H1 (cell line): ENCODE measurements around the gene TPSG1. TPM values are rescaled to one million over a fixed set of nuclear protein-coding genes. Genes with fewer than 3 reads are reported as not detected.

Experiments used
- CTCF ChIA-PET: fragments of 300-600 bp; sonication (Branson Sonifier 250); formaldehyde crosslinking; loops from one replicate; lab custom pipeline; 2021; ENCODE audit not compliant: partially characterized antibody; lab: Charles Lee
- POLR2A ChIA-PET: fragments of 300-600 bp; sonication (Branson Sonifier 250); formaldehyde crosslinking; loops from one replicate; lab custom pipeline; 2021; ENCODE audit warnings: inconsistent platforms; ENCODE audit not compliant: partially characterized antibody; lab: Charles Lee
- DNase-seq, 2 experiments: peaks; one replicate each; pipeline versions ENCODE4 v3.0.0 to v3.0.0-alpha.2; 2010 to 2022; ENCODE audit warnings: low spot score in 2 of 2, low read depth in 1 of 2, mixed read lengths in 1 of 2
- FAIRE-seq: peaks from 2 replicates; lab custom pipeline; 2011; peaks lifted over from hg19 to GRCh38; lab: Jason Lieb, UNC
- H2AFZ ChIP-seq: 2 replicates; pipeline ENCODE4 v1.8.1; 2012; ENCODE audit warnings: low read length, inconsistent platforms
- H2AK5ac ChIP-seq: 2 replicates; pipeline ENCODE4 v1.6.1; 2013; ENCODE audit warnings: low read depth, low read length
- H2BK120ac ChIP-seq: replicated peaks from 2 replicates; pipeline ENCODE3; 2013; ENCODE audit warnings: low read depth, low read length, inconsistent platforms
- H2BK12ac ChIP-seq: 2 replicates; pipeline ENCODE4 v1.6.1; 2013; ENCODE audit warnings: low read depth, low read length
- H2BK15ac ChIP-seq: 2 replicates; pipeline ENCODE4 v1.6.1; 2013; ENCODE audit warnings: low read length
- H2BK20ac ChIP-seq: 2 replicates; pipeline ENCODE4 v1.6.1; 2013; ENCODE audit warnings: low read length
- H2BK5ac ChIP-seq: 2 replicates; pipeline ENCODE4 v1.6.1; 2013; ENCODE audit warnings: low read depth, low read length
- H3K14ac ChIP-seq: 2 replicates; pipeline ENCODE4 v1.6.1; 2013; ENCODE audit warnings: inconsistent platforms; ENCODE audit not compliant: insufficient read length
- H3K18ac ChIP-seq: 2 replicates; pipeline ENCODE4 v1.6.1; 2013; ENCODE audit warnings: low read length; ENCODE audit errors: extremely low read depth
- H3K23ac ChIP-seq: 2 replicates; pipeline ENCODE4 v1.6.1; 2013; ENCODE audit warnings: inconsistent platforms; ENCODE audit not compliant: insufficient read length
- H3K23me2 ChIP-seq: 2 replicates; pipeline ENCODE4 v1.6.1; 2013; ENCODE audit warnings: low read depth, low read length
- H3K27ac ChIP-seq: 2 replicates; pipeline ENCODE4 v1.6.1; 2011; ENCODE audit warnings: low read depth, low read length, inconsistent platforms
- H3K27me3 ChIP-seq, 4 experiments: replicated peaks in 1 of 4; 1 replicate in 1 of 4; 2 replicates in 3 of 4; pipeline versions ENCODE4 v1.6.1 to v1.8.1; 2011 to 2013; ENCODE audit warnings: low read length in 3 of 4, mild to moderate bottlenecking in 3 of 4, inconsistent platforms in 2 of 4, mixed read lengths in 2 of 4, moderate library complexity in 1 of 4; ENCODE audit not compliant: control insufficient read depth in 3 of 4, insufficient read depth in 3 of 4; ENCODE audit errors: extremely low read depth in 1 of 4
- H3K36me3 ChIP-seq, 4 experiments: 2 replicates each; pipeline versions ENCODE4 v1.6.1 to v1.8.1; 2011 to 2013; ENCODE audit warnings: mild to moderate bottlenecking in 4 of 4, low read length in 3 of 4, moderate library complexity in 2 of 4, control low read depth in 1 of 4, inconsistent platforms in 1 of 4; ENCODE audit not compliant: insufficient read depth in 4 of 4, control insufficient read depth in 2 of 4
- H3K4ac ChIP-seq: replicated peaks from 2 replicates; pipeline ENCODE3; 2013; ENCODE audit warnings: low read length, low read depth, mixed read lengths, inconsistent platforms; ENCODE audit not compliant: insufficient read length
- H3K4me1 ChIP-seq, 4 experiments: replicated peaks in 1 of 4; 1 replicate in 1 of 4; 2 replicates in 3 of 4; pipeline versions ENCODE4 v1.6.1 to v1.8.1; 2011 to 2013; ENCODE audit warnings: low read length in 3 of 4, inconsistent platforms in 2 of 4, mixed read lengths in 1 of 4; ENCODE audit not compliant: insufficient read depth in 4 of 4, control insufficient read depth in 3 of 4
- H3K4me2 ChIP-seq, 2 experiments: 2 replicates each; pipeline versions ENCODE4 v1.6.1 to v1.8.1; 2011 to 2013; ENCODE audit warnings: low read depth in 2 of 2, low read length in 2 of 2, control low read depth in 1 of 2, inconsistent platforms in 1 of 2, mild to moderate bottlenecking in 1 of 2; ENCODE audit not compliant: insufficient read depth in 1 of 2
- H3K4me3 ChIP-seq, 4 experiments: fragments of 200-600, 300-600 bp in 1 of 4; sonication (generic), shearing (Covaris generic), sonication (Bioruptor Twin) in 1 of 4; 2 replicates each; pipeline versions ENCODE4 v1.5.1 to v1.8.1; 2011 to 2016; ENCODE audit warnings: low read length in 4 of 4, low read depth in 3 of 4, control low read depth in 2 of 4, inconsistent platforms in 2 of 4, mild to moderate bottlenecking in 2 of 4, mixed read lengths in 1 of 4, moderate library complexity in 1 of 4; ENCODE audit not compliant: insufficient read depth in 2 of 4; ENCODE audit errors: extremely low read depth in 1 of 4
- H3K56ac ChIP-seq: replicated peaks from 2 replicates; pipeline ENCODE3; 2013; ENCODE audit warnings: low read depth, mild to moderate bottlenecking, mixed read lengths, low read length, inconsistent platforms; ENCODE audit not compliant: insufficient read length
- H3K79me1 ChIP-seq: 2 replicates; pipeline ENCODE4 v1.6.1; 2013; ENCODE audit warnings: low read depth, low read length, control low read depth
- H3K79me2 ChIP-seq, 2 experiments: 2 replicates each; pipeline versions ENCODE4 v1.6.1 to v1.8.1; 2012 to 2013; ENCODE audit warnings: low read length in 2 of 2, mild to moderate bottlenecking in 2 of 2, inconsistent platforms in 1 of 2; ENCODE audit not compliant: insufficient read depth in 2 of 2, control insufficient read depth in 1 of 2
- H3K9ac ChIP-seq, 4 experiments: replicated peaks in 1 of 4; 1 replicate in 1 of 4; 2 replicates in 3 of 4; pipeline versions ENCODE4 v1.6.1 to v1.8.1; 2011 to 2013; ENCODE audit warnings: low read depth in 3 of 4, low read length in 3 of 4, control low read depth in 2 of 4, mild to moderate bottlenecking in 2 of 4, moderate library complexity in 2 of 4, inconsistent platforms in 1 of 4; ENCODE audit errors: extremely low read depth in 1 of 4
- H3K9me3 ChIP-seq, 2 experiments: 2 replicates each; pipeline versions ENCODE4 v1.6.1 to v1.8.1; 2012 to 2013; ENCODE audit warnings: mild to moderate bottlenecking in 2 of 2, moderate library complexity in 2 of 2, control low read depth in 1 of 2, inconsistent platforms in 1 of 2, low read depth in 1 of 2, low read length in 1 of 2, mixed read lengths in 1 of 2; ENCODE audit not compliant: insufficient read depth in 2 of 2
- H4K20me1 ChIP-seq, 2 experiments: replicated peaks in 1 of 2; 2 replicates each; pipeline versions ENCODE3 to v1.8.1; 2011 to 2013; ENCODE audit warnings: inconsistent platforms in 2 of 2, low read length in 2 of 2, mild to moderate bottlenecking in 1 of 2; ENCODE audit not compliant: insufficient read depth in 2 of 2, control insufficient read depth in 1 of 2
- H4K5ac ChIP-seq: 2 replicates; pipeline ENCODE4 v1.6.1; 2013; ENCODE audit warnings: low read length, low read depth, mixed read lengths, inconsistent platforms; ENCODE audit not compliant: insufficient read length
- H4K8ac ChIP-seq: 2 replicates; pipeline ENCODE4 v1.8.0; 2013; ENCODE audit warnings: mild to moderate bottlenecking, moderate library complexity, low read length, inconsistent platforms; ENCODE audit not compliant: insufficient read depth; ENCODE audit errors: extremely low read depth
- H4K91ac ChIP-seq: replicated peaks from 2 replicates; pipeline ENCODE3; 2013; ENCODE audit warnings: low read length, mixed read lengths, inconsistent platforms; ENCODE audit not compliant: insufficient read length
- ASH2L ChIP-seq: fragments of 200-600, 300-600 bp; sonication (generic); IDR thresholded peaks from one replicate; pipeline ENCODE4 v1.7.1; 2017; ENCODE audit warnings: low read length
- CBX8 ChIP-seq: fragments of 300-800, 300-1000 bp; sonication (generic); IDR thresholded peaks from 2 replicates; pipeline ENCODE4 v1.7.1; 2016; ENCODE audit warnings: low read depth, low read length, borderline replicate concordance
- EGR1 ChIP-seq: IDR thresholded peaks from 2 replicates; pipeline ENCODE4 v1.6.1; 2011; ENCODE audit warnings: low read depth, low read length, borderline replicate concordance
- EZH2 ChIP-seq: fragments of 200-600 bp; sonication (generic); IDR thresholded peaks from 2 replicates; pipeline ENCODE4 v1.7.1; 2012; ENCODE audit warnings: low read depth, mild to moderate bottlenecking, moderate library complexity, low read length, inconsistent platforms; ENCODE audit not compliant: severe bottlenecking
- FOSL1 ChIP-seq: IDR thresholded peaks from 2 replicates; pipeline ENCODE4 v1.6.1; 2011; ENCODE audit warnings: mild to moderate bottlenecking, low read depth, low read length, moderate library complexity; ENCODE audit not compliant: insufficient read depth
- HDAC2 ChIP-seq, 2 experiments: fragments of 300-600 bp in 1 of 2; sonication (generic) in 1 of 2; IDR thresholded peaks; 2 replicates each; pipeline ENCODE4 v1.6.1; 2011 to 2012; ENCODE audit warnings: low read depth in 2 of 2, low read length in 2 of 2, mild to moderate bottlenecking in 2 of 2, moderate library complexity in 2 of 2, borderline replicate concordance in 1 of 2, inconsistent platforms in 1 of 2
- HDAC6 ChIP-seq: IDR thresholded peaks from one replicate; pipeline ENCODE4 v1.7.1; 2012; ENCODE audit warnings: low read depth, mild to moderate bottlenecking, inconsistent platforms, low read length, moderate library complexity
- JUN ChIP-seq: IDR thresholded peaks from 2 replicates; pipeline ENCODE4 v1.6.1; 2011; ENCODE audit warnings: low read depth, mild to moderate bottlenecking, improper control_type of control experiment, low read length
- MAX ChIP-seq: IDR thresholded peaks from 2 replicates; pipeline ENCODE4 v1.6.1; 2012; ENCODE audit warnings: inconsistent platforms
- POLR2AphosphoS5 ChIP-seq: IDR thresholded peaks from 2 replicates; pipeline ENCODE4 v1.6.1; 2011; ENCODE audit warnings: low read depth, low read length
- SIRT6 ChIP-seq: IDR thresholded peaks from one replicate; pipeline ENCODE4 v1.7.1; 2012; ENCODE audit warnings: low read length, inconsistent platforms
- TAF1 ChIP-seq: IDR thresholded peaks from 2 replicates; pipeline ENCODE4 v1.6.1; 2011; ENCODE audit warnings: mild to moderate bottlenecking, low read depth, low read length
- TAF7 ChIP-seq: optimal IDR thresholded peaks from 2 replicates; pipeline ENCODE3; 2011; ENCODE audit warnings: low read depth, mild to moderate bottlenecking, inconsistent platforms, low read length, moderate library complexity, borderline replicate concordance
- ZNF274 ChIP-seq: IDR thresholded peaks from 2 replicates; pipeline ENCODE4 v1.7.0; 2012; ENCODE audit warnings: low read length, borderline replicate concordance; ENCODE audit errors: extremely low read depth
- WGBS, 2 experiments: shearing (Covaris generic) in 1 of 2; methylation state at CpG; one replicate each; pipeline versions ENCODE4 v1.1.6 to v1.1.7; 2013 to 2015; ENCODE audit warnings: low lambda C conversion rate in 2 of 2, mixed read lengths in 2 of 2, inconsistent platforms in 1 of 2, low coverage in 1 of 2, missing lambda C conversion rate in 1 of 2; ENCODE audit not compliant: insufficient replicate concordance in 2 of 2, insufficient coverage in 1 of 2, insufficient read length in 1 of 2; ENCODE audit errors: extremely low coverage in 1 of 2, missing lambda C conversion rate in 1 of 2; 5-methylcytosine and 5-hydroxymethylcytosine counted together
- polyA plus RNA-seq, 7 experiments: library from polyadenylated mRNA; depleted of rRNA in 3 of 7; stranded (reverse) in 5 of 7; unstranded in 2 of 7; fragments of >200 nt in 5 of 7; fragments of 200-250 nt in 2 of 7; gene quantifications; 1 replicate in 5 of 7; 2 replicates in 1 of 7; 4 replicates in 1 of 7; pipeline versions ENCODE4 v1.2.1 to v1.2.3, GENCODE V29; 2011 to 2013; ENCODE audit warnings: missing spikeins in 2 of 7, mixed read lengths in 2 of 7
- total RNA-seq: library from RNA; stranded (reverse); fragmentation: NEBNext Ultra II Directional; extraction: Animal tissue kit (Norgen Biotek cat#: 25700); gene quantifications from 2 replicates; pipeline ENCODE4 v1.2.1, GENCODE V29; 2021

TPSG1 gene
- total and polyA plus RNA-seq, 2 of the 8 experiments (the other 6 are each of a cell fraction or from before 2014, with no cell fraction given) = not detected

GRCh38 chr16:1273816-1274215 lies 48.7 kb upstream of the TPSG1 start:
- DNase-seq (no peak), FAIRE-seq (no peak)
- no peak overlapping the region for H3K56ac ChIP-seq
- H4K8ac ChIP-seq = no peak overlapping the region
- peaks cover 0 to 8% (median 6%) of the 10 kb centered on the region in 4 experiments; a peak in 5 of 7 replicates for H3K4me1 ChIP-seq
- H4K91ac ChIP-seq = no peak overlapping the region
- H2AK5ac ChIP-seq = no peak overlapping the region
- no peak overlapping the region for H3K18ac ChIP-seq
- peaks cover 3% of the 10 kb centered on the region; the same call in 1 of the 2 replicates for H3K23me2 ChIP-seq
- H2BK20ac ChIP-seq = no peak overlapping the region
- H3K4me3 ChIP-seq = no peak overlapping the region
- H3K9ac ChIP-seq = no peak overlapping the region
- no peak overlapping the region for H2AFZ ChIP-seq
- H3K4me2 ChIP-seq = no peak overlapping the region
- H3K23ac ChIP-seq = no peak overlapping the region
- H2BK5ac ChIP-seq = no peak overlapping the region
- H2BK12ac ChIP-seq = no peak overlapping the region
- CTCF ChIA-PET = interaction anchor here (0.6 to 1.6 kb wide), 5 partner anchors 10 to 672 kb away, joined by 3 to 7 read pairs (median 3); no protein-coding TSS in a partner anchor
- no peaks in the 10 kb centered on the region for H3K36me3 ChIP-seq
- H3K9me3 ChIP-seq = no peaks in the 10 kb centered on the region
- H3K27ac ChIP-seq = no peak overlapping the region
- H2BK120ac ChIP-seq = no peak overlapping the region
- no peak overlapping the region for H4K5ac ChIP-seq
- H4K20me1 ChIP-seq = peaks cover 0 to 2% of the 10 kb centered on the region in 2 experiments
- 85% methylated on average over 15 of the region's 15 CpGs; no CpG with 5 or more reads in 1 of the 2 experiments for WGBS, 2 experiments
- no peaks in the 10 kb centered on the region for H3K27me3 ChIP-seq
- no peak overlapping the region for H3K14ac ChIP-seq
- POLR2A ChIA-PET = interaction anchor here (1.2 kb wide), 1 partner anchor 10 kb away, joined by 4 read pairs; no protein-coding TSS in a partner anchor
- no peak overlapping the region for H3K4ac ChIP-seq
- H3K79me1 ChIP-seq = no peaks in the 10 kb centered on the region
- no peaks in the 10 kb centered on the region for H3K79me2 ChIP-seq
- no peak overlapping the region for H2BK15ac ChIP-seq
- TF ChIP-seq HDAC2 (IDR thresholded peaks at IDR 0.05; ENCODE audit: borderline replicate concordance in 1 of 2, low read depth in 2 of 2, low read length in 2 of 2) (no peak), POLR2AphosphoS5 (no peak), EZH2 (no peak), HDAC6 (no peak), ZNF274 (no peak), FOSL1 (no peak), TAF7 (no peak), CBX8 (no peak), EGR1 (no peak), JUN (no peak), MAX (no peak), ASH2L (no peak), SIRT6 (no peak), TAF1 (no peak)
